Colonic mucosa (tissue), 4 donors: ENCODE results near the gene FAM76B. TPM values are rescaled to one million over a fixed set of nuclear protein-coding genes. Genes with fewer than 3 reads are reported as not detected.

Experiments
- DNase-seq: peaks from one replicate; pipeline ENCODE4 v3.0.0-alpha.2; 2020
- H3K27ac ChIP-seq: fragments of 200-600 bp; one replicate; pipeline ENCODE4 v1.8.0; 2021
- H3K27me3 ChIP-seq: fragments of 200-600 bp; one replicate; pipeline ENCODE4 v1.8.0; 2021
- H3K36me3 ChIP-seq: fragments of 200-600 bp; one replicate; pipeline ENCODE4 v1.8.0; 2021
- H3K4me1 ChIP-seq: fragments of 200-600 bp; one replicate; pipeline ENCODE4 v1.8.0; 2021; ENCODE audit warnings: mild to moderate bottlenecking
- H3K4me3 ChIP-seq: fragments of 200-600 bp; one replicate; pipeline ENCODE4 v1.8.0; 2021
- H3K9ac ChIP-seq, 2 donors: one replicate each; pipeline ENCODE4 v1.7.0; 2013; ENCODE audit warnings: control low read depth in 2 of 2, low read depth in 2 of 2, low read length in 2 of 2
- H3K9me3 ChIP-seq: fragments of 200-600 bp; one replicate; pipeline ENCODE4 v1.8.0; 2021
- CTCF ChIP-seq: fragments of 200-600 bp; IDR thresholded peaks from one replicate; pipeline ENCODE4 v1.8.0; 2022; ENCODE audit warnings: antibody characterized with exemption, mild to moderate bottlenecking
- intact Hi-C: fragments of 100-400 bp; cut with DNase I; formaldehyde crosslinking; loops from one replicate; pipeline ENCODE4 v1.14.1; 2022
- total RNA-seq, 2 donors: library from RNA; stranded (reverse); fragmentation: NEBNext Ultra II Directional in 1 of 2; extraction: Animal tissue kit (Norgen Biotek cat#: 25700) in 1 of 2; gene quantifications; one replicate each; pipeline ENCODE4 v1.2.1, GENCODE V29; 2021
- donor health status: healthy.
- donor health status: DM: no; HTN: no; CAD: no.
- donor health status: DM: no; HTN: no; CAD: no.

The FAM76B gene
- total RNA-seq, 2 donors from 2014 or later = 17.5 to 22.1 TPM

GRCh38 chr11:95795627-95796295 is 6.2 kb upstream of the FAM76B start:
- DNase-seq = no peak
- intact Hi-C loops = no loop called here
- H3K9me3 ChIP-seq = no peaks in the 10 kb centered on the region
- no peaks in the 10 kb centered on the region for H3K4me1 ChIP-seq
- H3K36me3 ChIP-seq = no peaks in the 10 kb centered on the region
- H3K9ac ChIP-seq = no peak overlapping the region
- H3K4me3 ChIP-seq = no peak overlapping the region
- TF ChIP-seq CTCF = no peak
- no peaks in the 10 kb centered on the region for H3K27me3 ChIP-seq
- no peak overlapping the region for H3K27ac ChIP-seq

GRCh38 chr11:95794086-95794485 is 4.5 kb upstream of the FAM76B start:
- no peak for DNase-seq
- H3K4me1 ChIP-seq = no peaks in the 10 kb centered on the region
- no peaks in the 10 kb centered on the region for H3K27me3 ChIP-seq
- no peak for TF ChIP-seq CTCF
- H3K4me3 ChIP-seq = no peak overlapping the region
- H3K9me3 ChIP-seq = no peaks in the 10 kb centered on the region
- H3K9ac ChIP-seq = no peak overlapping the region
- intact Hi-C loops = no loop called here
- no peaks in the 10 kb centered on the region for H3K36me3 ChIP-seq
- no peak overlapping the region for H3K27ac ChIP-seq

- Histone ChIP-seq H3K27me3 (no peaks in the 10 kb centered on the region), H3K9ac (no peak overlapping the region), H3K27ac (no peak overlapping the region), H3K4me1 (no peaks in the 10 kb centered on the region), H3K36me3 (no peaks in the 10 kb centered on the region), H3K4me3 (no peak overlapping the region), H3K9me3 (no peaks in the 10 kb centered on the region)
- no peak for TF ChIP-seq CTCF
- intact Hi-C loops = no loop called here
- no peak for DNase-seq
Measured at GRCh38 chr11:95793116-95793515, 3.5 kb upstream of the FAM76B start.

- Histone ChIP-seq H3K9ac (no peak overlapping the region), H3K36me3 (no peaks in the 10 kb centered on the region), H3K4me1 (no peaks in the 10 kb centered on the region), H3K4me3 (no peak overlapping the region), H3K9me3 (no peaks in the 10 kb centered on the region), H3K27me3 (no peaks in the 10 kb centered on the region), H3K27ac (no peak overlapping the region)
- TF ChIP-seq CTCF = no peak
- intact Hi-C loops = no loop called here
- DNase-seq = no peak
Measured at GRCh38 chr11:95792700-95793099, 3.1 kb upstream of the FAM76B start.

GRCh38 chr11:95792200-95792599 is 2.6 kb upstream of the FAM76B start:
- intact Hi-C loops = no loop called here
- Histone ChIP-seq H3K4me1 (no peaks in the 10 kb centered on the region), H3K27me3 (no peaks in the 10 kb centered on the region), H3K4me3 (no peak overlapping the region), H3K9me3 (no peaks in the 10 kb centered on the region), H3K9ac (no peak overlapping the region), H3K36me3 (no peaks in the 10 kb centered on the region), H3K27ac (no peak overlapping the region)
- DNase-seq = no peak
- no peak for TF ChIP-seq CTCF
